GM18499 (cell line): Measurements from ENCODE around the gene XIAP.
"Not testable (repeated sequence)": the region's sequence is repeated elsewhere in the genome, so short reads cannot be mapped to it uniquely, and the experiment has no call there.

Experiments
- ATAC-seq: cut with Tn5 transposase; IDR thresholded peaks from one replicate; pipeline ENCODE4 v1.9.1; 2021; ENCODE audit warnings: moderate number of reproducible peaks; ENCODE audit not compliant: insufficient read depth, unreplicated experiment

XIAP gene

DNA sequence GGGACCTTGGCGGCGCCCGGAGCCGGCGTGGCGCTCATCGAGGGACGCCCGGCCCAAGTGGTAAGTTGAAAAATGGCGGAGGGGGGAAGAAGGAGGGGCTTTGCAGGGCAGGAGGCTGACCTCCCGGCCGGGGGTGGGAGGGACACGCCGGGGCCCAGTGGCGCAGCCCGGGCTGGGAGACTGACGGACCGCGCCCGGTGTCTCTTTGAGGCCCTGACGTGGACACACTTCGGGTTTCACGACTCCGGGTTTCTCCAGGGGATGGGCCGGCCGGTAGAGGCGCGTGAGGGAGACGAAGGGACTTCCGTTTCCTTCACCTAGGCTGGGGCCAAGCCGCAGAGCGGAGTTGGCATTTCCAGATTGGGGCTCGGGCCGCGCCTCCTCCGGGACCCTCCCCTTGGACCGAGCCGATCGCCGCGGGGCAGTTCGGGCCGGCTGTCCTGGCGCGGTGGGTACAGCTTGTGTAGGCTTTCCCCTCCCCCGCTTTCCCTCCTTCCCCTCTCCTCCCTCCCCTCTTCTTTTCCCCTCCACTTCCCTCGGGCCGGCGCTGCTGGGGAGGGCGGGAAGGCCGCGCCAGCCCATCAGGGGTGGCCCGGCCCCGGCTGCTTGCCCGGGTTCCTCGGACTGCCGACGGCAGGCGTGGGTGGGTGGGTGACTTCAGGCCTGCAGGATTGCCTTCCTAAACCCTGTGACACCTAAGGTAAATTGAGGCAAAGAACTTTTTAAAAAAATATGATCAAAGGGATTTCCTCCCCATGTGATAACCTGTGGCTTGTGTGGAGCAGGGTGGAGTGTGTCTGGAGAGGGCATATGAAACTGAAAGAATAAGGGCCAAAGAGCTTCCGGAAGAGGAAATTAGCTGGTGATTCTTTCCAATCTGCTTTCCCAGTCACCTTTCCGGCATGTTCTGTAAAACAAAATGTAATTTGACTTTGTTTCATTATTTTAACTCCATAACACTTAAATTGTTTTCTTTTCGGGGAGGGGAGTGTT lies at the start of gene XIAP:
TSS of gene XIAP (plus strand) at position 208 of the 993 bp plus-strand sequence. CDS start 25,610 bp downstream, outside the sequence.
- peak; percentile 39 for ATAC-seq

DNA sequence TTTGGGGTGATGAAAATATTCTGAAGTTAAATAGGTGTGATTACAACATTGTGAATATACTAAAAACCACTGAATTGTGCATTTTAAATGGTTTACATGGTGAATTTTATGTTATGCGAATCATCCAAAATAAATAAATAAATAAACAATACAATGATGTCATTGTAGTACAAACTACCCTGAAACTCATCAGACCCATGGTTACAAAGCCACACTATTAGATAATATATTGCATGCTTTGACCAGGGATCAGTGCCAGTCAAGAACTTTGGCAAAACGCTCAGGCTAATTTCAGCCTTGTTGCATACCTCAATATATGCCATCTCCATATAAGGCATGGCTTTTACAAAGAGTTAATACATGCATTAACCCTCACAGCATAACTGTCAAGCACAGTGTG lies 45.5 kb upstream of the XIAP start:
- ATAC-seq, result no peak

DNA sequence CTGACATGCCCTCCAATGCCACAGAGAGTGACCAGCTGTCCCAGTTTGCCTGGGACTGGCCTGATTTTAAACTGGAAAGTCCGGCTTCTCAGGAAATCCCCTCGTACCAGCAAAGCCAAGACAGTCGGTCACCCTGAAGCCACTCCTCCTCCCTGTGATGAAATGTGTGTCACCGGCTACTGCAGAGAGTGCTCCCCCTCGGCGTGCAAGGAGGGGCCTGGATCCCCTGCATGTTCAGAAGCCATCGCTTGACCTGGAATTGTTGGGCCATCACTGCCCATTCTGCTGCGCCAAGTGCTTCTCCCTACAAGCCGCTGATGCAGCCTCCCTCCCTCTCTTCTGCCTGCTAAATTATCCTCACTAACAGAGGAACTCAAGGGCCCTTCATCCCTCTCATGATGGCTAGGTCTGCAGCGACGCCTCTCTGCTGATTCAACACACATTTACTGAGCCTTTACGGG lies 44.9 kb upstream of the XIAP start:
- not testable (repeated sequence) for ATAC-seq

DNA sequence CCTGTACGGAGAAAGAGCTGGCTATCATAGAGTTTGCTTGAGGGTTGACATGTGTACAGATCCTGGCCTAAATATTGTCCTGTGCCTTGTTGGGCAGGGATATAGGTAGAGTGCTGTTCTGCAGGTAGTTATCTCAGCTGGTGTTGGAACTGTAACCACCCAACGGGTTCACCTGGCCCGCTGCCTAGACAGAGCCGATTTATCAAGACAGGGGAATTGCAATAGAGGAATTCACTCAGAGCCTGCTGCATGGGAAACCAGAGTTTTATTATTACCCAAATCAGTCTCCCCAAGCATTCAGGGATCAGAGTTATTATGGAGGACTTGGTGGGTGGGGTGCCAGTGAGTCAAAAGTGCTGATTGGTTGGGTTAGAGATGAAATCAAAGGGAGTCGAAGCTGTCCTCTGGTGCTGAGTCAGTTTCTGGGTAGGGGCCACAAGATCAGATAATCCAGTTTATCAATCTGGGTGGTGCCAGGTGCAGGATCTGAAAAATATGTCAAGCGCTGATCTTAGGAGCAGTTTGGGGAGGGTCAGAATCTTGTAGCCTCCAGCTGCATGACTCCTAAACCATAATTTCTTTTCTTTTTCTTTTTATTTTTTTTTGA lies 42.5 kb upstream of the XIAP start:
- no peak for ATAC-seq

DNA sequence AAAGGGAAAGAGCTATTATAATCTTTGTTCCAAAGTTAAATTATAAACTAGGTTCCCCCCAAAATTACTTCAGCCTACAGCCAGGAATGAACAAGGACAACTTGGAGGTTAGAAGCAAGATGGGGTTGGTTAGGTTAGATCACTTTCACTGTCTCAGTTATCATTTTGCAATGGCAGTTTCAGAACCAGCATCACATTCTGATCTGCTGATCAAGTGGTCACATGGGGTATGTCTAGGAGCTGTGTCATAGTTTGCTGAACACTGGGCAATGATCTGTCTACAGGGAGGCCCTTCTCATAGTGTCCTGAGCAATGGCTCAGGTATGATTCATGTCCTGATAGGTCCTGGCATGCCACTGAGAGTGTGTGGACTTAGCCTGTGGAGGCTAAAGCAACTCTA lies 41.6 kb upstream of the XIAP start:
- no peak for ATAC-seq

DNA sequence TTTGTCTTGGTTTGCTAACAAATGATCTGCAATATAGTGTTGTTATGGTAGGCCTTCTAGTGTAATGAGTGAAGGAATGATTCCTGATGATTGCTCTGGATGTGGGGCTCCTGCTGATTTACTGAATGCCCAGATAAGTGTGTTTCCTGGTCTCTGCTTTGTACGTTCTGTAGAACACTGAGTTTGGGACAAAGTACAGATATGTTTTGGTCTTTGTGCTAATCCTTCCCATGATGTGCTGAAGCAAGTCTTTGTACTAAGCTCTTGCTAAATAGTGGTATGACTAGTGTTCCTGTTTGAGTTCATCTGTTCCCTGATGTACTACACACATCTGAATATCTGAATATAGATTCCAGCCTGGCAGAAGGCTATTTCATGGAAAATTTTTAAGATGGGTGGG lies 36.9 kb upstream of the XIAP start:
- ATAC-seq, result no peak

DNA sequence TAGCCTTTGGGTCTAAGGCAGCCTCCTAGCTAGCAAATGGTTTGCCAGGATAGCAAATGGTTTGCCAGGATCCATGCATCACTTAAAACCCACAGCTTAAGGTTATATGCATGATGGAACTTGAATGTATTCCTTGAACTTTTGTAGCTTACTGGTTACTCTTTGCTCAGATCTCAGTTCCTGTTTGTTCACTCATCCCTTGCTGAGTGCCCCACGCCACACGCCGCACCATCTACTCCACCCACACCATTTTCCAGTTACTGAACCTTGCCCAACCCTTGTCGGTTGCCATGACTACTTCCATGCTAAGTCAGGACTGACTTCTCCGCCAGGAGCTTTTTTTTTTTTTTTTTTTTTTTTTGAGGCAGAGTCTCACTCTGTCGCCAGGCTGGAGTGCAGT lies 29.5 kb upstream of the XIAP start:
- ATAC-seq, result peak; percentile 93

DNA sequence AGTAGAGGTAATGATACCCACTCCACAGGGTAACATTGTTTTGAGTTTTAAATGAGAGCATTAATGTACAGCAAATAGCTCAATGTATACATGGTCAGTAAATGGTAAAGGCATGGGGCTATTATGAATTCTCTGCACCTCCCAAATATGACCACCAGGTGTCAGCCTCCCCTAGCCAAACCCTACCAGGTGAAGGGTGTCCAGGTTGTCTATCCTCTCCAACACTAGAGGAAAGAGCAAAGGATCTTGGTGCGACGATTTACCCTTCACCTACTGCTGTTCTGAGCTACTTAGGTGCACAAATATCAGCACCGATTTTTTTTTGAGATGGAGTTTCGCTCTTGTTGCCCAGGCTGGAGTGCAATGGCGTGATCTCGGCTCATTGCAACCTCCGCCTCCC lies 26.5 kb upstream of the XIAP start:
- ATAC-seq, result peak; percentile 58

DNA sequence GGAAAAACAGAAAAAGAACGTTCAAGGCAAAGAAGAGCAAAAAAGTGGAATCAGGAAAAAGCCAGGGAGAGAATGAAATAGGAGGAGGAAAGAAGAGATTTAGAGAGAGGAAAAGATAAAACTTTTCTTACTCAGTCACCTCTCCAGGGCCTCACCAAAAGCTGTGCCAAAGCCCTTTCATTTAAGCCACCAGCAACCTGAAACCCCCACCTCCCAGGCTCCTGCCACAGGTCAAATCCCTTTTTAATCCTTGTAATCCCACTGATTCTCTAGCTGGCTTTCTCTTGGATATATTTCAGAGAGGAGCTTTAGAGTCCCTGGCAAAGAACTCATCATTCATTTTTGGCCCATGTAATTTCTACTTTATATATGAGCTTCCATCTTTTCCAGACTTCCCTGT lies 25.7 kb upstream of the XIAP start:
- no peak for ATAC-seq

DNA sequence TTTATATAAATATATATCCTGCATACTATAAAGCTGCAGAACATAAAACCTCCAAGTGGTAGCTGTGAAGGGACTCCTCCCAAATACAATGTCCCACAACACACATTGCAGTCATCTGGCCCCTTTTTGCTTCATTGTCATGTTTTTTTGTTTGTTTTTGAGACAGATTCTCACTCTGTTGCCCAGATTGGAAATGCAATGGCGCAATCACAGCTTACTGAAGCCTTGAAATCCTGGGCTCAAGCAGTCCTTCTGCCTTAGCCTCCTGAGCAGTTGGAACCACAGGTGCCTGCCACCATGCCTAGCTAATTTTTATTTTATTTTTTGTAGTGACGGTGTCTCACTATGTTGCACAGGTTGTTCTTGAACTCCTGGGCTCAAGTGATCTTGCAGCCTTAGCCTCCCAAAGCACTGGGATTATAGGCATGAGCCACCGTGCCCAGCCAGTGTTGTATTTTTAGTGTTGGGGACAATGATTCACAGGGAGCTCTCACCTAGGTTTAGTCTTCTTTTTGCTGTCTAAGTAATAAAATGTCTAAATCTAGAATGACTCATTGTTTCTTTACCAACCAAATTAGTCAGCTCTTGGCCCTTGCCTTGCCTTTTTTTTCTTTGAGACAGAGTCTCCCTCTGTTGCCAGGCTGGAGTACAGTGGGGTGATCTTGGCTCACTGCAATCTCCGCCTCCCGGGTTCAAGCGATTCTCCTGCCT lies 24.0 kb upstream of the XIAP start:
- ATAC-seq, result no peak

DNA sequence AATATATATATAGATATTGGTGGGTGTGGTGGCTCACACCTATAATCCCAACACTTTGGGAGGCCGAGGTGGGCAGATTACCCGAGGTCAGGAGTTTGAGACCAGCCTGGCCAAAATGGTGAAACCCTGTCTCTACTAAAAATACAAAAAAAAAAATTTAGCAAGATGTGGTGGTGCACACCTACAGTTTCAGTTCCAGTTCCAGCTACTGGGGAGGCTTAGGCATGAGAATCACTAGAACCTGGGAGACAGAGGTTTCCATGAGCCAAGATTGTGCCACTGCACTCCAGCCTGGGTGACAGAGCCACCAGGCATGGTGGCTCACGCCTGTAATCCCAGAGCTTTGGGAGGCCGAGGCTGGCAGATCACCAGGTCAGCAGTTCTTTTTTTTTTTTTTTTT lies 14.7 kb upstream of the XIAP start:
- not testable (repeated sequence) for ATAC-seq

DNA sequence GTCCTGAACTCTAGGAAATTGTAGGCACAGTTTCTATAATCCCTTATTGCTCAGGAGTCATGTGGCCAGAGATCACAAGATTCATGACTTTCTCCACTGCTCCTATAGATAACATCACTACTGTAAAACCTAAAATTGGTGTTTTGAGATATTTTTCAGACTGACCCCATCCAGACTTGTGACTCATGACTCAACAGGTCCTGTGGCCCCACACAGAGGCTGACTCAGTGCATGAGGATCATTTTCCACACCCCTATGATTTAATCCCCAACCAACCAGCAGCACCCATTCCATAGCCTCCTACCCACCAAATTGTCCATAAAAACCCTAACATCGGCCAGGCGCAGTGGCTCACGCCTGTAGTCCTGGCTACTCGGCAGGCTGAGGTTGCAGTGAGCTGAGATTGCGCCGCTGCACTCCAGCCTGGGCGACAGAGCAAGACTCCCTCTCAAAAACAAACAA lies 13.2 kb upstream of the XIAP start:
- ATAC-seq, result no peak

DNA sequence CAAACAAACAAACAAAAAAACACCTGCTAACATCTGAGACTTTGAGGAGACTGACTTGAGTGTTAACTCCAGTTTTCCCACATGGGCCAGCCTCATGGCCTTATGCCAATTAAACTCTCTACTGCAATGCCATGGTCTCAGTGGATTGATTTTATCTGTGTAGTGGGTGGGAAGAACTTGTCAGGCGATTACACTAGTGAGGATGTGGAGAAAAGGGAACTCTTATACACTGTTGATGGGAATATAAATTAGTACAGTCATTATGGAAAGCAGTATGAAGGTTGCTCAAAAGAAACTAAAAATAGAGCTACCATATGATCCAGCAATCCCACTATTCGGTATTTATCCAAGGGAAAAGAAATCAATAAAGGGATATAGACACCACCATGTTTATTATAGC lies 12.8 kb upstream of the XIAP start:
- ATAC-seq, result no peak

DNA sequence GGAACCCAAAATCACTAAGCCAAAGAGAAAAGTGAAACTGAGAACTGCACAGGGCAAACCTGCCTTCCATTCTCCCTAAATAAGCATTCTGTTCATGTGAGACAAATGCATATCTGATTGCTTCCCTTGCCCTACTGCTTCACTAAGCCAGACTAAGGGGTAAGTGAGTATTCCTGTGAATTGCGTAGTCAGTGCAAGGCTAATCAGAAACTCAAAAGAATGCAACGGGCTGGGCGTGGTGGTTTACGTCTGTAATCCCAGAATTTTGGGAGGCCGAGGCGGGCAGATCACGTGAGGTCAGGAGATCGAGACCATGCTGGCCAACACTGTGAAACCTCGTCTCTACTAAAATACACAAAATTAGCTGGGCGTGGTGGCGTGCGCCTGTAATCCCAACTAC lies 10.8 kb upstream of the XIAP start:
- no peak for ATAC-seq

DNA sequence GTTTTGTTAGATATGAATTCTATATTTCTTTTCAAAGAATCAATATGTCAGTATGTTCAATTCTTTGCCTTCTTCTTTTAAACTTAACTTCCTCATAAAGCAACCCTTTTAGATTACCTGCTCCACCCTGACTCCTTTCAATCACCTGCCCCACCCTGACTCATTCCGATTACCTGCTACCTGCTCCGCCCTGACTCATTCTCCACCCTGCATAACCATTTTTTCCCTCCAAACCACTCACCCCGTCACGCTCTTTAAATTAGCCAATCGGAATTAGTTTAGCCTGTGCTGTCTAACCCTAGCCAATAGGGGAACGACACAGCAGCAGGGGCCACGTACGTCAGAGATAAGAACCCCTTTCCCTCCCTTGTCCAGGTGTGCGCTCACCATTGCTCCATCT lies 9.9 kb upstream of the XIAP start:
- not testable (repeated sequence) for ATAC-seq

DNA sequence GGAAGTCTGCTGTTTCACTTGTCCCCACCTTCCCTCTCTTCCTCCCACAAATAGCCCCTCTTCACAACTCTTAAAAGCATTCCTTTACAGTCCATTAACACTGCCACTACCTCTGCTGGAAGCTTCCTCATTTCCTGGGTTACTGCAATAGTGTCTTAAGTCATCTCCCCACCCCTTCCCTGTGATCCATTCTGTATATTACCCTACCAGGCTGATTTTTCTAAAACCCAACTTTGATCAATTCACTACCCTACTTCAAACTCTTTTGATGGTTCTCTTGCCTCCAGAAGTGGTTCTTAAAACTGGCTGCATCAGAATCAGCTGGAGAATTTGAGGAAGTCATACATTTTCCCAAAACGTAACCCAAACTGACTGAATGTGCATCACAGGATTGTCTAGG lies 8.8 kb upstream of the XIAP start:
- ATAC-seq, result no peak

DNA sequence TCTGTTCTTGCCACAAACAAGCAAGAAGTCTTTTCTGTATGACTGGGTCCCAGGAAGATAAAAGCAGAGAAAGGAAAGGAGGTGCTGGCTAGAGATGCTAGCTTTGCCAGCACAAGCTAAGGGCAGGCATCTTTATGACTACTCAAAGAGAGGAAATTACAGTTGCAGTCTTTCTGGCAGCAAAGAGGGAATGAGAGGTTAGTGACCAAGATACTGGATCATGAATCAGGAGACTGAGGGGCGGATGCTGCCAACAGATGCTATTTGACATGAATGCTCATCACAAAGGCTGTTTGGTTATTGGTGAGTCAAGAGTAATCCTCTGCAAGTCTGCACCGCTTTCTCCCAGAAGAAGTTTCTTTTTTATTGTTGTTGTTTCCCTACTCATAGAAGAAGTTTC lies 5.5 kb upstream of the XIAP start:
- ATAC-seq, result no peak

DNA sequence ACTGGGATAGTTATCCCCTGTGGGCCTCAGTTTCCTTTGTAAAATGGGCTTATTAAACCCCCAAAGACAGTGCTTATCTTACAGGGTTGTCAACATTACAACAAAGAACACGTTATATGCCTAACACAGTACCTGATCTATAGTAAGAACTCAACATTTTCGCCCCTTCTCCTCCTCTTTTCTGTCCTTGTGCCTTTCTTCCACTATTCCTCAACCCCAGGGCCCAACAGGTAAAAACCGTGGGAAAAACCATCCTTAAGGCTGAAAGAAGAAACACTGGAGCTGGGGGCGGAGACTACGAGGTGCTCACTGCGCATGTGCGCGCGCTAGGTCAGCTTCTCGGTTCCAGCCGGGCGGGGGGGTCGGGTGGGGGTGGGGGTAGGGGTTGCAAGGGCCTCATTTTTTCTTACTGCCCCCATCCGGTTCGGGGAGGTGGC lies 426 bp upstream of the XIAP start:
- ATAC-seq, result peak; percentile 21

DNA sequence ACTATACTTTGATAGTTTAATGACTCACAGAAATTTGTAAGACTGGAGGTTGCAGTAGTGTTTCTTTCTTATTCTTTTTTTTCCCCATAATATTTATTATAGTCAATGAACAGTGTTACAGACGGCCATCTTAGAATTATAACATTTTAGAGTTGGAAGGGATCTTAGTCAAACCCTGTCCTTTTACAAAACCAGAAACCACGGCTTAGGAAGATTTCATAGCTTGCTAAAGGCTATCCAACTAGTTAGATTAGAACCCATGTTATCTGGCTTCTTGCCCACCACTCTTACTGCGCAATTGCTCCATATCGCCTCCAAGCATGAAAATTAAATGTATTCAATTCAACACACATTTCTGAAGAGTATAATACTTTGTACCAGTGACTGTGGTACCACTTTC lies 1.1 kb downstream of the XIAP start:
- ATAC-seq, result no peak

DNA sequence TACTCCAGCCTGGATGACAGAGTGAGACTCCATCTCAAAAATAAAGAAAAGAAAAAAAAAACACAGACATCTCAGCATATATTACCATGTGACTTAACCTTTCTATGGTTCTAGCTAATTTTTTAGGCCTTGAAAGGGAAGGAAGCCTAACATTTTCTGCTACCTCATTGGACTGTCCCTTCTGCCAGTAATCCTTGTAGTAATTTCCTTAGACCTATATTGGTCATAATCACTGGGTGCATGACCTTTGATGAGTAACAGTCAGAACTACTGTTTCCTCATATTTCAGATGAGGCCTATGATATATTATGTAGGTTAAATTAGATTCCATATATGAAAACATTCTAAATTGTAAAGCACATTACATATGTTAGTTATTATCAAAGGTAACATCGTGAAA lies 9.6 kb downstream of the XIAP start:
- ATAC-seq, result peak; percentile 54

DNA sequence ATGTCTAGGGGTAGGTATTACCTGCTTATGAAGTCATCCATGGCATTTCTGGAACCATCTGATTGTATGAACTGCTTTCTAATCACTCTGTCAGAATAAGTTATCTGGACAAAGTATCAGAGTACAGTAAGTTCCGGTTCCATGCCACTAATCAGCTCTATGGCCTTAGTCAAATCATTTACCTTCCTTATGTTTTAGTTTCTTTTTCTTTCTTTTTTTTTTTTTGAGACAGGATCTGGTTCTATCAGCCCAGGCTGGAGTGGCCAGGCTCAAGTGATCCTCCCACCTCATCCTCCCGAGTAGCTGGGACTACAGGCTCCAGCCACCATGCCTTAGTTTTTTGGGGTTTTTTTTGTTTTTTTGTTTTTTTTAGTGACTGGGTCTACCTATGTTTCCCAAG lies 11.5 kb downstream of the XIAP start:
- ATAC-seq, result no peak
